GM12873 (cell line): ENCODE results near the gene ARHGEF33.

ENCODE experiments used
- CTCF ChIP-seq: IDR thresholded peaks from 2 replicates; pipeline ENCODE4 v1.5.1; 2012; ENCODE audit warnings: low read depth, mild to moderate bottlenecking, moderate library complexity, low read length, control low read depth; ENCODE audit not compliant: insufficient read depth; ENCODE audit errors: missing control alignments

The ARHGEF33 gene

GRCh38 chr2:38909872-38910271, 20.2 kb downstream of the ARHGEF33 start:
- no peak for TF ChIP-seq CTCF

GRCh38 chr2:38911191-38911590, 21.5 kb downstream of the ARHGEF33 start:
- TF ChIP-seq CTCF: no peak

GRCh38 chr2:38912619-38913018, 22.9 kb downstream of the ARHGEF33 start:
- no peak for TF ChIP-seq CTCF

- TF ChIP-seq CTCF: no peak
These were observed 32.7 kb downstream of the ARHGEF33 start for GRCh38 chr2:38922389-38922788.

- no peak for TF ChIP-seq CTCF
These were observed 33.2 kb downstream of the ARHGEF33 start for GRCh38 chr2:38922902-38923301.

- no peak for TF ChIP-seq CTCF
These were observed 36.3 kb downstream of the ARHGEF33 start for GRCh38 chr2:38925982-38926381.

GRCh38 chr2:38930600-38930999, 40.9 kb downstream of the ARHGEF33 start:
- TF ChIP-seq CTCF: no peak
